Testis (tissue), 2 donors: ENCODE measurements around the gene ZNF438.

Experiments used
- CTCF ChIP-seq, 3 experiments: fragments of 450-650 bp in 2 of 3; fragments of 200-600 bp in 1 of 3; sonication (generic) in 1 of 3; IDR thresholded peaks; one replicate each; pipeline ENCODE4 v1.5.1; 2016 to 2019; ENCODE audit warnings: antibody characterized with exemption in 3 of 3, mild to moderate bottlenecking in 2 of 3, moderate library complexity in 1 of 3
- POLR2A ChIP-seq: fragments of 450-650 bp; IDR thresholded peaks from one replicate; pipeline ENCODE4 v1.6.1; 2017; ENCODE audit warnings: antibody characterized with exemption, mild to moderate bottlenecking, moderate library complexity

- TF ChIP-seq CTCF (IDR thresholded peaks at IDR 0.05) (no peak), POLR2A (no peak)
Observed at GRCh38 chr10:31033147-31033546, 1.5 kb upstream of the ZNF438 start.
